Activated T-cell treated with anti-CD3 and anti-CD28 coated beads, Interleukin-2, amount 50 U/mL, for 4 hours (primary cell): ENCODE data around the gene RHBDD1. TPM values are rescaled to one million over a fixed set of nuclear protein-coding genes. Genes with fewer than 3 reads are reported as not detected.

ENCODE experiments used
- ATAC-seq, 2 donors: fragments of 200-7000 bp; cut with Tn5 transposase; one replicate each; pipeline ENCODE4 v1.10.0; 2021
- DNase-seq: peaks from one replicate; pipeline ENCODE4 v3.0.0-alpha.2; 2020
- H3K27me3 Mint-ChIP-seq: one replicate; pipeline ENCODE4 v1.8.0; 2021; ENCODE audit warnings: low read depth, mixed read lengths
- H3K36me3 Mint-ChIP-seq: one replicate; pipeline ENCODE4 v1.8.0; 2022; ENCODE audit warnings: mixed read lengths; ENCODE audit not compliant: insufficient read depth
- H3K4me1 Mint-ChIP-seq: one replicate; pipeline ENCODE4 v1.8.0; 2021; ENCODE audit warnings: low read depth, mixed read lengths
- H3K4me3 Mint-ChIP-seq: one replicate; pipeline ENCODE4 v1.8.0; 2021; ENCODE audit warnings: mild to moderate bottlenecking, moderate library complexity, mixed read lengths
- H3K9me3 Mint-ChIP-seq: one replicate; pipeline ENCODE4 v1.8.0; 2021; ENCODE audit warnings: mixed read lengths
- total RNA-seq, 3 donors: library from RNA; stranded (reverse); gene quantifications; one replicate each; pipeline ENCODE4 v1.2.1, GENCODE V29; 2021

RHBDD1 gene
- total RNA-seq, 3 donors from 2014 or later = 37.9 to 40.0 (median 38.7) TPM

DNA sequence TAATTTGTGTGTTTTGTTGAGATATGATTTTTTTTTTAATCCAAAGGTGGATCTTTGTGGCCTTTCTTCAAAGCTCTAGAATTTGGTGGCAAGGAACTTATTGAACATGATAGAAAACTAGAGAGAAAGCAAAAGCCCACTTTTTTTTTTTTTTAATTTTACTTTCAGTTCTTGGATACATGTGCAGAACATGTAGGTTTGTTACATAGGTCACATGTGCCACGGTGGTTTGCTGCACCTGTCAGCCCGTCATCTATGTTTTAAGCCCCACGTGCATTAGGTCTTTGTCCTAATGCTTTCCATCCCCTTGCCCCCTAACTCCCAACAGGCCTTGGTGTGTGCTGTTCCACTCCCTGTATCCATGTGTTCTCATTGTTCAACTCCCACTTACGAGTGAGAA, 135.9 kb downstream of the RHBDD1 start:
- no peak for DNase-seq
- Mint-ChIP-seq H3K4me1 (peaks cover 20% of the 10 kb centered on the region), H3K36me3 (peaks cover 30% of the 10 kb centered on the region), H3K4me3 (no peak overlapping the region), H3K9me3 (no peaks in the 10 kb centered on the region), H3K27me3 (no peaks in the 10 kb centered on the region)
- ATAC-seq = no peak

DNA sequence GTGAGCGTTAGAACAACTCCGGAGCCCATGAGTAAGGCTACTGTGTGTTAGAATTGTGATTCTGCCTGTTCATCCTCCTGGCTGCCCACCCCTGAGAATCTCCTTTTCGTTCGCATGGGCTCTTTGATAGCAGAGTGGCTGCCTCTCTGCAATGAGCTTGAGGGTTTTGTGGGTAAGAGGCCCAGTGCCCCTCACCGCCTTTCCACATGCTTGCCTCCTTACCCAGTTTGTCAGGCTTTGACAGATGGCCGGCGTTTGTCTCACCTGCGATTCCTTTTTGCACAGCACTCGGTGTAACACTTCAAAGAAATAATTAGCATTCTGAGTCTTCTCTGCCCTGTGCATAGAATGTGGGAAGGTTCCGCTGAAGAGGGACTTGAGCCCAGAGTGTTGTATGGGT, 138.0 kb downstream of the RHBDD1 start:
- no peak for ATAC-seq
- H3K36me3 Mint-ChIP-seq = peaks cover 29% of the 10 kb centered on the region
- DNase-seq = no peak
- no peaks in the 10 kb centered on the region for H3K27me3 Mint-ChIP-seq
- no peaks in the 10 kb centered on the region for H3K9me3 Mint-ChIP-seq
- no peak overlapping the region for H3K4me3 Mint-ChIP-seq
- peaks cover 29% of the 10 kb centered on the region for H3K4me1 Mint-ChIP-seq

DNA sequence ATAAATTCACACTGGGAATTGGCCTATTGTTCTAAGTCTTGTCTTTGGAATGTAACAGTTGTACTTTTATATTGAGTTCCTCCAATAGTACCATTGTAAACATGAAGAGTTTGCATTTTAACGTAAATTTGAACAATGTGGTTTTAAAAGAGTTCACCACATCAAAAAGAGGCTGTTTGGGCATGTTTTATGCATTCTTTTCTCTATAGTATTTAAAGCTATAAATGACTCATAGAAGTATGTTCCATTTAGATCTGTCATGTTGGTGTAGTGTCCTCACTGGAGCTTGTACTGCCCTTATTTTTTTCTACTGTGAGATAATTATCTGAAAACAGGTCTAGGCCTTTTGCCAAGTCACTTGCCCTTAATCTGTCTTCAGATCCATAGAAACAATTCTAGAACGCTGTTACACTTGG, 141.9 kb downstream of the RHBDD1 start:
- Mint-ChIP-seq H3K36me3 (peaks cover 27% of the 10 kb centered on the region), H3K9me3 (no peaks in the 10 kb centered on the region), H3K4me3 (no peak overlapping the region), H3K4me1 (peaks cover 12% of the 10 kb centered on the region), H3K27me3 (no peaks in the 10 kb centered on the region)
- no peak for DNase-seq
- ATAC-seq = no peak

DNA sequence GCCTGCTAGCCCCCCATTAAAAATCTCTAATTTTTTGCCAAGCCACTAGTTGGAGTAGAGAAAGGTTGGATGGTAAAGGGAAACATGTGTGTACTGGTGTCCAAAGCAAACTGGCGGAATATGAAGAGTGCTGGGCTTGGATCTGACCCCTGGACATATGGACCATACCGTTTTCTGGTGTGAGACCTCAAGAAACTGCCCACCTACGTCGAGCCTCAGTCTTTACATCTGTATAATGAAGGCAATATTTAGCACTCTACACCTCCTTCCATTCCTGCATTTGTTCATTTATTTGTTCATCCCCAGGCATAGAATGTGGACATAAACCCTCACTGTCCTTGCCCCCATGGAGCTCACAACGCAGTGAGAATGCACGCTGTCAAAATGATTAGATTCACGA, 142.4 kb downstream of the RHBDD1 start:
- H3K4me1 Mint-ChIP-seq = peaks cover 12% of the 10 kb centered on the region
- DNase-seq = no peak

DNA sequence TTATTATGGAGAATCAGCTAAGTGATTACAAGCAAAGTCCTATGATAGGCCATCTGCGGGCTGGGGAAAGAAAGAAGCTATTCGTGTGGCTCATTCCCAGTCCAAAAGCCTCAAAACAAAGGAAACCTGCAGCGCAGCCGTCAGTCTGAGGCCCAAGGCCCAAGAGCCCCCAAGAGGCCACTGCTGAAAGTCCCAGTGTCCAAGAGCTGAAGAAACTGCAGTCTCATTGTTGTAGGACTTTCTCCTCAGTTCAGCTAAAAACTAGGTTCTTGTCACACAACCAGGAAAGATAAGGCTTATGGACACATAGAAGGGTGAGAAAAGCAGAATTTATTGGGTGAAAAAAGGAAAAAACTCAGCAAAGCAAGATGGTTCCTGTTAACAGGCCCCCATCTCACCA, 143.2 kb downstream of the RHBDD1 start:
- peaks cover 18% of the 10 kb centered on the region for H3K36me3 Mint-ChIP-seq
- H3K4me1 Mint-ChIP-seq = peaks cover 16% of the 10 kb centered on the region
- H3K9me3 Mint-ChIP-seq = no peaks in the 10 kb centered on the region
- no peak for ATAC-seq
- DNase-seq = no peak
- H3K27me3 Mint-ChIP-seq = no peaks in the 10 kb centered on the region
- no peak overlapping the region for H3K4me3 Mint-ChIP-seq

More for the DNA sequence above, 142.4 kb downstream of the RHBDD1 start:
- H3K36me3 Mint-ChIP-seq = peaks cover 23% of the 10 kb centered on the region
- H3K4me3 Mint-ChIP-seq = no peak overlapping the region
- no peaks in the 10 kb centered on the region for H3K27me3 Mint-ChIP-seq
- ATAC-seq = no peak
- no peaks in the 10 kb centered on the region for H3K9me3 Mint-ChIP-seq

DNA sequence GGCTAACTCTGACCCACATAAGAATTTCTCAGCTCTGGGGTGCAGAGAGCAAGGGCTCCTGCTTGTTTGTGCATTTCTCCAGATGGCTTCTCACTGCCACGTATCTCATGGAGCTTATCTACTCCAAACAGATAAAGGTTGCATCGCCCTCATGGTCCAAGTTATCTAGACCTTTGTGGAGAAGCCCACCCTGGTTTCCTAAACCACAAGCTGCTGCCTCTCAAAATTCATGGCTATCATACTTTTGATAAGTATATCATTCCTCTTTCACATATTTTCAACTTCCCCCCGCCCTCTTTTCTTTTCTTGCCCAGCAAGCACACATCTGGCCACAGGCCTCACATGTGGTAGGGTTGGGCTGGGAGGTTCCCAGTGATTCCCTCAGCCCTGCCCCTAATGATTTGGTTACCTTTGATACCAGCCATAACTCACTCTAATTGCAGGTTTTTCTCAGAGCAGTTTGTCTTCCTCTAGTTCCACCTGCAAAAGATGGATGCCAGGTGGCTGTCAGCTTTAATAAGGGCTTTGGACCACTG, 146.0 kb downstream of the RHBDD1 start:
- Mint-ChIP-seq H3K27me3 (no peaks in the 10 kb centered on the region), H3K9me3 (no peaks in the 10 kb centered on the region), H3K36me3 (peaks cover 17% of the 10 kb centered on the region), H3K4me3 (no peak overlapping the region), H3K4me1 (peaks cover 24% of the 10 kb centered on the region)
- ATAC-seq = no peak
- DNase-seq = no peak

DNA sequence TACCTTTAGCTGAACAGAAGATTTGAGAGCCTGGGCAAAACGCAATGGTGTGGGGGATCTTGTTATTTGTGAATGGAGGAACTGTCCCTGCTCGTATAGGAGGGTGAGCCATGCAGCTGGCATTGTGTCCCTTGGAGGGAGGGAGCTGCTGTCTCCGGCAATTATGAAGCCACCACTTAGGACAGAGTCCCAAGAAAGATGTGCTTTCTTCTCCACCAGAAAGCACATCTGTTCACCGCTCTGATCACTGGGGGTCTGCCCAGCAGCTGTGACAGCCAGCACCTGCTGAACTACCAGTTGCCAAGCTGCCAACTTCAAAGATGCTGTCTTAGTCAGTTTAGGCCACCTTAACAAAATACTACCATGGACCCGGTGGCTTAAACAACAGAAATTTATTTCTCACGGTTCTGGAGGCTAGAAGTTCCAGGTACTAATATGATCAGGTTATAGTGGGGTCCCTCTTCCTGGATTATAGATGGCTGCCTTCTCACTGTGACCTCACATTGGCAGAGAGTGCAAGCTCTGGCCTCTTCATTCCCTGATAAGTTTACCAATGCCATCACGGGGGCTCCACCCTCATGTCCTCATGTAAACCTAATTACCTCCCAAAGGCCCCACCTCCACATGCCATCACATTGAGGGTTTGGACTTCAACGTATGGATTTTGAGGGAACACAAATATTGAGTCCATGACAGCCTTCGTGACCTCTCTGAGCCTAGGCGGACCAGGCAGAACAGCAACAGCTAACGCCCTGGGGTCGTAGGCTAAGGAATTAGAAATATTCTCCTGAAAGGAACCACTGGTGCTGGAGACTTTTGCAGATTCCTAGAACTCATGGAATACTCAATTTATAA, 148.3 kb downstream of the RHBDD1 start:
- H3K27me3 Mint-ChIP-seq = no peaks in the 10 kb centered on the region

DNA sequence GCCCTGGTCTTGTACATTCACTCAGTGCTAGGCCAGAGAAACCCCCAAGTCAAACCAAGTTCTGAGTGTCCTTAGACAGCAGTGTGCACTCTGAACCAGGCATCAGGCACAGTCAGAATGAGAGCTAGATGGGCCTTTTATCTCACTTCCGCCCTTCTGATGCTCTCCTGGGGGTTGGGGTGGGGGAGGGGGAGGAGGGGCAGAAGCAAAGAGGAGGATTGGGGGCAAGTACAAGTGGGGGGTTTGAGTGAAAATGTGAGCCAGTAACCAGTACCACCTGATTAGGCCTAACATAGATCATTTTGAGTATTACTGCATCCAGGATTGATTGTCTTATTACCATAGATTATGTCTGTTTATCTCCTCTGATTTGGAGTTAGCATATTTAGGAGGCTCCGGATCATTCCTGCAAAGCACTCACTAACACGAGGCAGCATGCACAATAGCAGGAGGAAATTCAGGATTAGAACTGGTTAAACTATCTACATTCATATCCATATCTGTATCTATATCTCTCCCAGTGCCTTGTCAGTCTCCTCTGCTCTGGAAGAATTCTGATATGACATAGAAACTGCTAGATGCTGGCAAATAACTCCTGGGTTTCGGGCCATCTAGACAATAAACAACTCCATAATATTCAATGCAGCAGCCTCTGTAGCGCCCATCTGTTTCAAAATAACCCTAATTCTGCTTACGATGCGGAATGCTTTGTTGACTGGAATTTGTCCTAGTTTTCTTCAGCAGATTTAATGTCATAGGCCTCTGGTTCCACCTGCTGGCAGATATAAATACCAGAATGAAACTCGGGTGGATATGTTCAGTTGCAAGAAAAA, 149.1 kb downstream of the RHBDD1 start:
- no peak overlapping the region for H3K4me3 Mint-ChIP-seq
- H3K27me3 Mint-ChIP-seq = no peaks in the 10 kb centered on the region
- DNase-seq = no peak
- H3K4me1 Mint-ChIP-seq = peaks cover 15% of the 10 kb centered on the region
- H3K9me3 Mint-ChIP-seq = no peaks in the 10 kb centered on the region
- H3K36me3 Mint-ChIP-seq = peaks cover 11% of the 10 kb centered on the region
- ATAC-seq = peak; percentile 76 to 93

More for the DNA sequence above, 148.3 kb downstream of the RHBDD1 start:
- Mint-ChIP-seq H3K4me1 (peaks cover 15% of the 10 kb centered on the region), H3K4me3 (no peak overlapping the region), H3K36me3 (peaks cover 13% of the 10 kb centered on the region), H3K9me3 (no peaks in the 10 kb centered on the region)
- ATAC-seq = no peak
- DNase-seq = no peak

DNA sequence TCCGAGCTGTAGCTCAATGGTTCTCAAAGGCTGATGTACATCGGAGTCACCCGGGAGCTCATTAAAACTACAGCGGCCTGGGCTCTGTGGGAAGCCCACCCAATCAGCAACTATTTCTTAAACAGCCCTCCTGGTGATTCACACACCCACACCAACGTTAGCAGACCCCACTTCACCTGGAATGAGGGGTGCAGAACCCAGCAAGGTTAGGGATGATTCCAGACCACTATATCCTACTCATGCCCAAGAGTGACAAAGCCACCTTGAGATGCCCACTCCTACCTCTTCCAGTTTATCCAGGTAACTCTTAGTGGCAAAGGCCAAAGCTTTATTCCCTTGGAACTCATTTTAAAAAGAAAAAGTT, 149.7 kb downstream of the RHBDD1 start:
- Mint-ChIP-seq H3K4me1 (peaks cover 15% of the 10 kb centered on the region), H3K4me3 (no peak overlapping the region), H3K27me3 (no peaks in the 10 kb centered on the region), H3K36me3 (peaks cover 11% of the 10 kb centered on the region), H3K9me3 (no peaks in the 10 kb centered on the region)
- no peak for ATAC-seq
- DNase-seq = no peak

DNA sequence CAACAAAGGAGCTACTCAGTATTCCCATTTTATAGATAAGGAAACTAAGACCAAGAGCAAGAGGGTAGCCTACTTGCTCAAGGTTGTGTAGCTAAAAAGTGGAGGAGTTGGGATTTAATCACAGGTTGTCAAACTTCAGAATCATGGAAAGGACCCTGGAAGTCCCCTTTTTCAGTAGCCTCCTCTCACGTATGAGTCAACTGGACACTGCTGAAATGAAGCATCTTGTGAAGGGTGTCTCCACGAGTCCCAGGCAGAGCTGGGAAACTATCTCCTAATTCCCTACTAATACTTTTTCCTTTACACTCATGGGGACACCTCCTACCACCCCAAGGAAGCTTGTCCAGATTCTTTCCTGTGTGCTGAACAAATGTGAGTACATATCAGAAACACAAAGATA, 155.8 kb downstream of the RHBDD1 start:
- ATAC-seq = no peak
- Mint-ChIP-seq H3K4me3 (no peak overlapping the region), H3K36me3 (peaks cover 40% of the 10 kb centered on the region), H3K9me3 (no peaks in the 10 kb centered on the region), H3K27me3 (no peaks in the 10 kb centered on the region), H3K4me1 (peaks cover 14% of the 10 kb centered on the region)
- DNase-seq = no peak

DNA sequence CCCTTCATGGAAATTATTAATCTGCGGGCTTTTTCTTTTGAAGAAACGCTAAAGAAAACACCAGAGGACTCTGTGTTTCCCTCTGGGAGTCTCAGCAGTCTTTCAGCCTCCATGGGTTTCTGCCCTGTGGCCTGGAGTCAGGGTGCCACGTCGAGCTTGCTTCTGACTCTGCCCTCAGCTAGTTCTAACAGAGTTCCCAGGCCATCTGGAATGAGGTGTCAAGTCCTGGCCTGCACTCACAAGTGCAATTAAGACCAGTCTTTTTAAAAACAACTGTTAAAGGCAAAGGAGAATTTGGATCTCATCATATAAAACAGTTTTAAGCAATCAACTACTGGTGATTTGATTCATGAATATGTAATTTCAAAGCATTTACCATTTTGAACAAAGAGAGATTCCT, 157.3 kb downstream of the RHBDD1 start:
- ATAC-seq = no peak
- peaks cover 46% of the 10 kb centered on the region for H3K36me3 Mint-ChIP-seq
- no peak for DNase-seq
- no peaks in the 10 kb centered on the region for H3K9me3 Mint-ChIP-seq
- H3K27me3 Mint-ChIP-seq = no peaks in the 10 kb centered on the region
- peaks cover 14% of the 10 kb centered on the region for H3K4me1 Mint-ChIP-seq
- no peak overlapping the region for H3K4me3 Mint-ChIP-seq

DNA sequence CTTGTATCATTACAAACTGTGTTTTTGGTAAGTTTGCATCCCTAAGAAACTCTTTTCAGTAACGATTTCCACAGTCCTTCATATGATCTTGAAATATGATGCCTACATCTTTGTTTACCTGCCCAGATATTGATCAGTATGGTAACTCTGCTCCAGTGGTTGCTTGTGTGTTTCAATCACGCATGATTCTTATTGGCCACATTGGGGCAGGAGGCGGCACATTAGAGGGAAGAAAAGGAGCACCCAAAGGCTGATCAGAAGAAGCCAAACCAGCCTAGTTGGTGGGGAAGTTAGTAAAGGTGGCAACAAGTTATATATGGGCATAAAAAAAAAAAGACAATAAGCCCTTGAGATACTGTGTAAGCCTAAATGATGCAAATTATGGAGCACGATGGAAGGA, 158.9 kb downstream of the RHBDD1 start:
- no peak for ATAC-seq
- peaks cover 6% of the 10 kb centered on the region for H3K9me3 Mint-ChIP-seq
- no peaks in the 10 kb centered on the region for H3K27me3 Mint-ChIP-seq
- no peak overlapping the region for H3K4me3 Mint-ChIP-seq
- peaks cover 54% of the 10 kb centered on the region for H3K36me3 Mint-ChIP-seq
- DNase-seq = no peak
- peaks cover 14% of the 10 kb centered on the region for H3K4me1 Mint-ChIP-seq

DNA sequence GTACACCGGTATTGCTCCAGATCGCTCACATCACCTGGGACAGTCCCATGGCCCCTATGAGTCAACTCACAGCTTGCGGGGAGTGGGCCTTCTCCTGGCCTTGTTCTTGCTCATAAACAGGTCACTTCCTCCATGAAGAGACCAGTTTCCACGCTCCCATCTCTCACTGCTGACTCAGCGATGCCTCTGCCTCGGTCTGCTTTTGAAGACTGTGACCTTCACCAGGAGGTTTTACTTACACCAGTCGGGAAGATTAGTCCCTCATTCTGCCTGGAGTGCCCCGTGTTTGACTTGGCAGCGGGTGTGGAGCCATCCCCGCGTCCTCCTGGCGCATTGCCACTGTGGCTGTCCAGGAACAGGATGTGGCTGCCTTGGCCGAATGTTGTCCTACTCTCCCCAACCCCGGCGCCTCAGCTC, 159.8 kb downstream of the RHBDD1 start:
- Mint-ChIP-seq H3K9me3 (peaks cover 6% of the 10 kb centered on the region), H3K27me3 (no peaks in the 10 kb centered on the region), H3K36me3 (peaks cover 62% of the 10 kb centered on the region), H3K4me1 (peaks cover 14% of the 10 kb centered on the region), H3K4me3 (no peak overlapping the region)
- ATAC-seq = peak; percentile 91 to 92
- no peak for DNase-seq

DNA sequence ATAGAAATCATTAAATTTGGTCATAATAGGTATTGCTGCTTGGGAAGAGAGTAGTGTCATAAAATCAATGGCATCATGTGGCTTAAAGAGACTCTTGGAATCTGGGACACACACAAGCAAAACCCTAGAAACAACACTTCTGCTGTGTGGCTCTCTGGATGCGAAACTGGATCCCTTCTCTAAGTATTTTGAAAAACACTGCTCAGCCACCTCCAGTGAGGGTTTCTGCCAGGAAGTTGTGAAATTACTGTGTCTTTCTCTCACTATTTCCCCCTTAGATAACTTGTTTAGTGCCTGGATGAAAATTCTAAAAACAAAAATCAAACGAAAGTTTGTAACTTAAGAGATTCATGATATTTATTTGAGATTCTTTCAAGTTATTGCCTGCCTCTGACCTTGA, 163.8 kb downstream of the RHBDD1 start:
- Mint-ChIP-seq H3K9me3 (peaks cover 6% of the 10 kb centered on the region), H3K36me3 (peaks cover 50% of the 10 kb centered on the region), H3K4me1 (peaks cover 9% of the 10 kb centered on the region), H3K27me3 (no peaks in the 10 kb centered on the region), H3K4me3 (no peak overlapping the region)
- no peak for ATAC-seq
- no peak for DNase-seq
